ENCODE results near the gene SP110. TPM values are rescaled to one million over a fixed set of nuclear protein-coding genes. Genes with fewer than 3 reads are reported as not detected.

The SP110 gene
- total RNA-seq, 1 experiment from 2014 or later: 3.5 TPM

DNA sequence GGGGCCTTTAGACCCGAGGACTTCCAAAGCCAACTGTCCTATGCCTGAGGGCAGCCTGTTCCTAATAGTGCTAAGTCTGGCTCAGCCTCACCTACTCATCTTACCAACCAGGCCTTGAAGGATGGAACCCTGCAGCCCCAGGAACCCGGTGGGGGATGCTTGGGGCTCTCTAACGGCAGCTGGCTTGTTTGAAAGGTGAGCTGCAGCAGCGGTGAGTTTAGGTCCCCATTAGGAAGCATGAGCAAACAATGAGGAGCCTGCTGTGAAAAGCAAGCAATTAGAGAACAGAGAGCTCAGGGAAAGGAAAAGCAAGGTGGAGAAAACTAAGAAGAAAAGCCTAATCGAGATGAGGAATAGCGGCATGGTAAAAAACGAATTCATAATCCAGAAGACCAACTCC is 39.9 kb downstream of the SP110 start:
- ChIA-PET CTCF (no interaction called here), POLR2A (ENCODE audit: unreplicated experiment) (no interaction called here)
- no peaks in the 10 kb centered on the region for H3K27me3 ChIP-seq (ENCODE audit: low read length)
- TF ChIP-seq EZH2phosphoT487 (IDR thresholded peaks at IDR 0.05; ENCODE audit: borderline replicate concordance, low read length): no peak
- TF ChIP-seq EZH2 (IDR thresholded peaks at IDR 0.05; ENCODE audit: low read length, unreplicated experiment): no peak
- TF ChIP-seq, protein P1, sequence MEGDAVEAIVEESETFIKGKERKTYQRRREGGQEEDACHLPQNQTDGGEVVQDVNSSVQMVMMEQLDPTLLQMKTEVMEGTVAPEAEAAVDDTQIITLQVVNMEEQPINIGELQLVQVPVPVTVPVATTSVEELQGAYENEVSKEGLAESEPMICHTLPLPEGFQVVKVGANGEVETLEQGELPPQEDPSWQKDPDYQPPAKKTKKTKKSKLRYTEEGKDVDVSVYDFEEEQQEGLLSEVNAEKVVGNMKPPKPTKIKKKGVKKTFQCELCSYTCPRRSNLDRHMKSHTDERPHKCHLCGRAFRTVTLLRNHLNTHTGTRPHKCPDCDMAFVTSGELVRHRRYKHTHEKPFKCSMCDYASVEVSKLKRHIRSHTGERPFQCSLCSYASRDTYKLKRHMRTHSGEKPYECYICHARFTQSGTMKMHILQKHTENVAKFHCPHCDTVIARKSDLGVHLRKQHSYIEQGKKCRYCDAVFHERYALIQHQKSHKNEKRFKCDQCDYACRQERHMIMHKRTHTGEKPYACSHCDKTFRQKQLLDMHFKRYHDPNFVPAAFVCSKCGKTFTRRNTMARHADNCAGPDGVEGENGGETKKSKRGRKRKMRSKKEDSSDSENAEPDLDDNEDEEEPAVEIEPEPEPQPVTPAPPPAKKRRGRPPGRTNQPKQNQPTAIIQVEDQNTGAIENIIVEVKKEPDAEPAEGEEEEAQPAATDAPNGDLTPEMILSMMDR (conservative IDR thresholded peaks at IDR 0.05; ENCODE audit: low read depth, low read length): no peak
- H3K9me3 ChIP-seq (ENCODE audit: low read length): no peaks in the 10 kb centered on the region
- H3K9me2 ChIP-seq (replicated peaks; ENCODE audit: low read length): no peaks in the 10 kb centered on the region
- BruUV-seq (replicated peaks): no TSS peak
- H2AFZ ChIP-seq (ENCODE audit: low read length): no peak overlapping the region
- no peaks in the 10 kb centered on the region for H3K79me2 ChIP-seq (ENCODE audit: low read length)
- H3K4me3 ChIP-seq (ENCODE audit: low read length): no peak overlapping the region
- ATAC-seq: no peak
- DNase-seq: no peak
- no peak overlapping the region for H3K9ac ChIP-seq (ENCODE audit: low read length)
- no peaks in the 10 kb centered on the region for H4K20me1 ChIP-seq (ENCODE audit: low read length)
- H3F3A ChIP-seq (ENCODE audit: low read length, unreplicated experiment): no peaks in the 10 kb centered on the region
- no peaks in the 10 kb centered on the region for H3K4me1 ChIP-seq (ENCODE audit: insufficient read depth, low read length)
- H3K27ac ChIP-seq (ENCODE audit: low read length): no peak overlapping the region
- H3K4me2 ChIP-seq (ENCODE audit: low read length): no peak overlapping the region
- H3K36me3 ChIP-seq (ENCODE audit: low read depth, low read length): no peaks in the 10 kb centered on the region
- intact Hi-C loops (cut with micrococcal nuclease): no loop called here

DNA sequence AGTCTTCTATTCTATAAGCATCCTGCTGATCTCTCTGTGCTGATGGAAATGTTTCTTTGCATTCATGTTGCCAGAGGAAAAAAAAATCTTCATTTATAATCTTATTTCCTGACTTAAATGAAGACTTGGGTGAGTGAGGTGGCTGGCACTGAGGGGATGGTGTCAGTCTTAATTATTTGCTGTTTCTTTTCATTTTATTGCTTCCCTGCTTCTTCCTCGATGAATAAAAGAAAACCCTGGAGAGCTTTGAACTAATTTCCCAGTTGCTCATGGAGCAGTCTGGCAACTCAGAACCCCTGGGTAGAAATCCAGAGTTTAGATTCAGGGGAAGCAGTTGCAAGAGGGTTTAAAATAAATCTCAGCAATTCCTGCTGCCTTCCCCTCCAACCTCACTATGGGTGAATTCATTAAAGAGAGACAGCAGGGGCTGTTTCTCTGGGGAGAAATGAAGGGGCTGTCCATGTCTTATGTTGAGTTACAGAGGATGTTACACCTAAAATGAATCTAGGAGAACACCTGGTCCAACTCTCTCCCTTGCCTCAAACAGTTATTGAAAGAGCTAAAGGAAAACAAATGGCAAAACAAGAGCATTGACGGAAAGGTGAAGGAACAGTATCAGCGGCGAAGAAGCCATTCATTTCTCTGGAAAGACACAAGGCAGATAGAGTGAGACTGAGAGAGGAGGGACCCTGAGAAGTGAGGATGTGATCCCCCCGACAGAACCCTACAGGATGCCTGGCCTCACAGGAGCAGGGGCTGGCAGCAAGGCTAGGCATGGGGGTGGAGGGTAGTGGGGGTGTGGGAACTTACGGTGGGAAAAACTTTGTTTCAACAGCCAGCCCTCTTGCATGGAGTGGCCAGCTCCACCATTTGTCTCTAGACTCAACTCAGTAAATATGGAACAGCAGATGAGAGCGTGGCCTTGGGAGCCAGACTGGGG is 41.0 kb downstream of the SP110 start:
- CTCF ChIA-PET: no interaction called here
- Histone ChIP-seq H3F3A (ENCODE audit: low read length, unreplicated experiment) (no peaks in the 10 kb centered on the region), H3K4me2 (ENCODE audit: low read length) (no peak overlapping the region), H4K20me1 (ENCODE audit: low read length) (no peaks in the 10 kb centered on the region), H3K79me2 (ENCODE audit: low read length) (no peaks in the 10 kb centered on the region), H3K9me3 (ENCODE audit: low read length) (no peaks in the 10 kb centered on the region), H2AFZ (ENCODE audit: low read length) (no peak overlapping the region), H3K9ac (ENCODE audit: low read length) (no peak overlapping the region), H3K27me3 (ENCODE audit: low read length) (no peaks in the 10 kb centered on the region), H3K36me3 (ENCODE audit: low read depth, low read length) (no peaks in the 10 kb centered on the region), H3K4me1 (ENCODE audit: insufficient read depth, low read length) (no peaks in the 10 kb centered on the region), H3K9me2 (replicated peaks; ENCODE audit: low read length) (no peaks in the 10 kb centered on the region), H3K4me3 (ENCODE audit: low read length) (no peak overlapping the region), H3K27ac (ENCODE audit: low read length) (no peak overlapping the region)
- BruUV-seq (replicated peaks): no TSS peak
- POLR2A ChIA-PET (ENCODE audit: unreplicated experiment): no interaction called here
- TF ChIP-seq EZH2phosphoT487 (IDR thresholded peaks at IDR 0.05; ENCODE audit: borderline replicate concordance, low read length) (no peak), EZH2 (IDR thresholded peaks at IDR 0.05; ENCODE audit: low read length, unreplicated experiment) (no peak)
- TF ChIP-seq, protein P1 (conservative IDR thresholded peaks at IDR 0.05; ENCODE audit: low read depth, low read length): no peak
- DNase-seq (no peak), ATAC-seq (no peak)
- intact Hi-C loops (cut with micrococcal nuclease): no loop called here

DNA sequence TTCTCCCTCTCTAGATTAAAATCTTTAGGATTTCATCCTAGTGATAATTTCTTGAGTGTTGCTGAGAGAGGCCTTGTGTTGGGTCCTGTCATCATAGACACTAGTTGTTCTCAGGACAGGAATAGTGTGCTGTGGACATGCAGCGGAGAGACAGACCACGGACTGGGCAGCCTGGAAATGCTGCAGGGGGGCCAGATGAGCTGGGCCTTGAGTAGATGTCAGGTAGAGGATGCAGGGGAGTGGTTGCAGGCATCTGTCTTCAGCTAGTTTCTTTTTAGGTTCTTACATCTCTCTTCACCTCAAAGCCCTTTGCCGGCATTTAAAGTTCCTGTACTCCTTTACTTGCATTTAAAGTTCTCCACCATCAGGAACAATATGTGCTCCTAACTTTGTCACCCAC is 42.8 kb downstream of the SP110 start:
- H3K9ac ChIP-seq (ENCODE audit: low read length): no peak overlapping the region
- intact Hi-C loops (cut with micrococcal nuclease): no loop called here
- no peaks in the 10 kb centered on the region for H3K4me1 ChIP-seq (ENCODE audit: insufficient read depth, low read length)
- ChIA-PET POLR2A (ENCODE audit: unreplicated experiment) (no interaction called here), CTCF (no interaction called here)
- H3F3A ChIP-seq (ENCODE audit: low read length, unreplicated experiment): no peaks in the 10 kb centered on the region
- TF ChIP-seq EZH2phosphoT487 (IDR thresholded peaks at IDR 0.05; ENCODE audit: borderline replicate concordance, low read length): no peak
- TF ChIP-seq, protein P1 (conservative IDR thresholded peaks at IDR 0.05; ENCODE audit: low read depth, low read length): no peak
- TF ChIP-seq EZH2 (IDR thresholded peaks at IDR 0.05; ENCODE audit: low read length, unreplicated experiment): no peak
- no peaks in the 10 kb centered on the region for H3K9me3 ChIP-seq (ENCODE audit: low read length)
- H3K27ac ChIP-seq (ENCODE audit: low read length): no peak overlapping the region
- no peaks in the 10 kb centered on the region for H3K79me2 ChIP-seq (ENCODE audit: low read length)
- H3K4me3 ChIP-seq (ENCODE audit: low read length): no peak overlapping the region
- no peaks in the 10 kb centered on the region for H4K20me1 ChIP-seq (ENCODE audit: low read length)
- no peak overlapping the region for H3K4me2 ChIP-seq (ENCODE audit: low read length)
- BruUV-seq (replicated peaks): no TSS peak
- no peaks in the 10 kb centered on the region for H3K9me2 ChIP-seq (replicated peaks; ENCODE audit: low read length)
- no peaks in the 10 kb centered on the region for H3K27me3 ChIP-seq (ENCODE audit: low read length)
- no peak overlapping the region for H2AFZ ChIP-seq (ENCODE audit: low read length)
- ATAC-seq (no peak), DNase-seq (no peak)
- no peaks in the 10 kb centered on the region for H3K36me3 ChIP-seq (ENCODE audit: low read depth, low read length)

All from PC-3 (cell line).